Smooth muscle cell of the coronary artery (primary cell): ENCODE measurements around the gene SOX8. TPM values are rescaled to one million over a fixed set of nuclear protein-coding genes. Genes with fewer than 3 reads are reported as not detected.

Experiments
- total RNA-seq: library from RNA; depleted of rRNA; stranded (reverse); fragments of >200 nt; gene quantifications from 2 replicates; pipeline ENCODE4 v1.2.3, GENCODE V29; 2014; ENCODE audit warnings: low replicate concordance

SOX8 gene
- total RNA-seq = 0.45 TPM in 1 of 2 replicates, not detected in the other

DNA sequence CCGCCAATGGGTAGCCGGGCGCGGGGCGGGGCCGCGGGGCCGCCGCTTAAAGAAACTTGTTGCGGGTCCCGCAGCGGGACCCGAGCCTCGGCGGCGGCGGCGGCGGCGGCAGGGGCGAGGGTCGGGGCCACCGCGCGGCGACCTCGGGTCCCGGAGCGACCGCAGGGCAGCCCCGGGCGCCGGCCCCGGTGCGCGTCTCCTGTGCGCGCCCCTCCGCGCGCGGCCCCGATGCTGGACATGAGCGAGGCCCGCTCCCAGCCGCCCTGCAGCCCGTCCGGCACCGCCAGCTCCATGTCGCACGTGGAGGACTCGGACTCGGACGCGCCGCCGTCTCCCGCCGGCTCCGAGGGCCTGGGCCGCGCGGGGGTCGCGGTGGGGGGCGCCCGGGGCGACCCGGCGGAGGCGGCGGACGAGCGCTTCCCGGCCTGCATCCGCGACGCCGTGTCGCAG is at the start of gene SOX8:
Gene SOX8 (plus strand): TSS at position 76 of the 450 bp plus-strand sequence. CDS start 153 bp downstream, at position 229.

DNA sequence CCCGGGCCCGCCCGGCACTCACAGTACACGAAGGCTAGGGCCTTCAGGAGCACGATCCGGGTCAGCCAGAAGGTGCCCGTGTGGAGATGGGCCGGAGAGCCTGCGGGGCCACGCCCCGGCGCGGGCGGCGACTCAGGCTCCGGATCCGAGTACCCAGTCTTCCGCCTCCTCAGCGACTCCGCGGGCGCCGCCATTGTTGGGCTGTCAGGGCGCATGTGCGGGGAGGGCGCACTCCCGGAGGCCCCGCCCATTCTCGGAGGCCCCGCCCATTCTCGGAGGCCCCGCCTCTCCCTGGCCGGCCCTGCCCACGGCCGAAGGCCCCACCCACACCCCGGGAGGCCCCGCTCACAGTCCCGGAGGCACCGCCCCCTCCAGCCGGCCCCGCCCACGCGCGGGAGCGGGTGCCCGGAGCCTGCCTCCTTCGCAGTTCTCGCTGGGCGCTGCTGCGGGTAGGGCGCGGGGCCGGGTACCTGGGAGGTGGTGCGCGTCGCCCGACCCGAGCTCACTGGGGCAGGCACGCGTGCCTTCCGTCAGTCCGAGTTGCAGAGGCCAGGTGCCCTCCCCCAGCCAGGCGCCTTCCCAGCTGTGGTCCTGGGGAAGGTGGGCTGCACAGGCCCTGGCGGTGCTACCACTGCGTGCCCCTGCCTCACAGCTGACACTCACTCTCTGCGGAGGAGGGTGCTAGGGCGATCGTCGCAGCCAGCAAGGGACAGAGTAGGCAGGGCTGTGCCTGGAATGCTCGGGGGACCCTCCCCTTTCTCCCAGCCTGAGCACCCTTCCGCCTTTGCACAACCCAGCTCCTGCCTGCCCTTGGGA is 10.6 kb upstream of the SOX8 start, which contains the start of gene LMF1:
Gene LMF1 (minus strand): TSS at position 219 of the 816 bp plus-strand sequence. CDS start 4 bp downstream, at position 215.

Other genes starting within 250 kb of the SOX8 start
- gene CIAO3, start 240.8 kb upstream of the SOX8 start, total RNA-seq = 24.4 and 28.9 TPM in 2 replicates
- gene MSLN, start 221.0 kb upstream of the SOX8 start, total RNA-seq = not detected in 2 replicates
- 10.1 and 16.2 TPM in 2 replicates for gene RPUSD1, start 193.4 kb upstream of the SOX8 start, total RNA-seq
- gene CHTF18, start 193.2 kb upstream of the SOX8 start, total RNA-seq = 2.8 and 5.6 TPM in 2 replicates
- gene GNG13, start 181.0 kb upstream of the SOX8 start, total RNA-seq = not detected in 2 replicates
- gene LMF1, start 10.8 kb upstream of the SOX8 start, total RNA-seq = 10.8 and 15.2 TPM in 2 replicates
- not detected in 2 replicates for gene SSTR5, start 91.0 kb downstream of the SOX8 start, total RNA-seq
- not detected in 2 replicates for gene C1QTNF8, start 114.5 kb downstream of the SOX8 start, total RNA-seq
- 0.45 and 2.2 TPM in 2 replicates for gene CACNA1H, start 171.3 kb downstream of the SOX8 start, total RNA-seq
- not detected in 2 replicates for gene TPSG1, start 243.5 kb downstream of the SOX8 start, total RNA-seq
- not detected in 2 replicates for gene TPSB2, start 248.4 kb downstream of the SOX8 start, total RNA-seq